ENCODE data around the gene GDPD5.

GDPD5 gene

GRCh38 chr11:75534259-75535069, 8.7 kb upstream of the GDPD5 start:
- DNase-seq = no peak

- DNase-seq = no peak
These were observed 8.1 kb upstream of the GDPD5 start for GRCh38 chr11:75533896-75534258.

GRCh38 chr11:75532200-75533048, 6.7 kb upstream of the GDPD5 start:
- DNase-seq = peak; percentile 47

GRCh38 chr11:75531325-75531724, 5.6 kb upstream of the GDPD5 start:
- no peak for DNase-seq

DNA sequence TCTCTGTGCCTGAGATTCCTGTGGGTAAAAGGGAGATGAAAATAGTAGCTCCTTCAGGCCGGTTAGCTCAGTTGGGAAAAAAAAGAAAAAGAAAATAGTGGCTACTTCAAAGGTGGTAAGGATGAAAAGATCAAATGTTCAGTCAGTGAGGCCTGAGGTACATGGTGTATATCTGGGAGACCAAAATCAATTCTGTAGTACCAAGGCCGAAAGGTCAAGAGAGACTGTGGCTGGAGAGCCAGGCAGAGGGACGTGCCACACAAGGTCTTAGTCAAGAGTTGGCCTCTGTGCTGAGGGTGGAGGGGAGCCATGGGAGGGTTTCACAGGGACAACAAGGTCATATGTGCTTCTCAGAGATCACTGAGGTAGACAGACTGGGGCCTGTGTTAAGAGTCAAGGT, 4.8 kb upstream of the GDPD5 start:
- no peak for DNase-seq

DNA sequence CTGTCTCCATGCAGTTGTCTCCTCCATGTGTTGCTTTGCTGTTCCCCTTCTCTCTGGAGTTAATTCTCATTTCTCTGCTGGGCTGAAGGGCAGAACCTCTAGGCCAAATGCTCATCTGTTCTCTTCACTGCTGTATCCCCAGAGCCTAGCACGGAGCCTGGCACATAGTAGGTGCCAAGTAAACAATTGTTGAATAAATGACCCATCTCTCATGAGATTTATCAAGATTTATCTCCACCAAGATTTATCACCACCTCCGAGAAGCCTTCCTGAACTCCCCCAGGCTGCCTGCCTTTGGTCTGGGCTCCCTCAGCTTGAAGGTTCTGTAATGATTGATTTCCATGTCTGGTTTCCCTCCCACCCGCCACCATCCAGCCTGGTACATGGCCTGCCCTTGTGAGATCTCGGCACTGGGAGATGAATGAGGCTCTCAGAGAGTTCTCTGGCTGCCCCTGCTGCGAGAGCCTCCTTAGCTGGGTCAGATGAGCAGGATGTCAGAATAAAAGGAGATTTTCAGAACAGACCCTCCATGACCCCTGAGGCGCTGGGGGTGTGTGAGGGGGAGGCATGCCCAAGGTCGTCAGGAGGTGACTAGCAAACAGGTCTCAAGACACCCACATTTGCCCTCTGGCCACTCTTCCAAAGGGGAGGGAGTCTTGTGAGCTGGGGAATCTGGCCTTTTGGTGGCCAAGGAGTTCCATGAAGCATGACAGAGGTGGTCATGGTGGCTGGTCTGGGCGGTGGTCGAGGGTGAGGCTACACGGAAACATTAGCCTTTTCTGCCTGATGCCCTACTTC, 2.4 kb upstream of the GDPD5 start:
- no peak for DNase-seq

DNA sequence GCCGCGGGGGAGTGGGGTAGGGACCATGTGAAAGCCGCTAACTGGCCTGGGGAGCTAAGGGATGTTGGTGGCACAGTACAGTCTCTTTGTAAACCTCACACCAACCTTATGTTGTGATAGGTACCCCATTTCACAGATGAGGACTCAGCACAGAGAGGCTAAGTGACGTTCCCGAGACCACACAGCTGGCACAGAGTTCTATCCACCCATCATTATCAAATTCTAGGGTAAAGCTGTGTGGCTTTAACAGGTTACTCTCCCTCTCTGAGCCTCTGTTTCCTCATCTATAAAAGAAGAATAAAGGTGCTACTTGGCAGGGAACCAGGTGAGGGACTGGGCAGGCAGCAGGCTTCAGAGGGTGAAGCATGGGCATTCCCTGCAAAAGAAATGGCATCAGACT, 1.4 kb upstream of the GDPD5 start:
- DNase-seq = no peak

DNA sequence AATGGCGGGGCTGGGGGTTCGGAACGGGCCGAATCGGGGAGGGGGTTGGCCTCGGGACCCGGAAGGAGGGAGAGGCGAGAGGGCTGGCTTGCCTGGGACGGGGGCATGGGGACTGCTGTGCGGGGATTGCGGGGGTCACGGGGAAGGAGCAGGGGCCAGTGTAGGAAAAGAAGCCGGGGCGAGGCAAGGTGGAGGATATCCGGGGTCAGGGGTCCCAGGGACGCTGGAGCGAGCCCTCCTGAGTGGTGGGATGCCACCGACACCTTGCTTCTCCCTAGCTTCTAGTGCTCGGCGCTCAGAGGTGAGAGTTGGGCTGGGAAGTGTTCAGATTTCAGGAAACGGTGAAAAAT, 426 bp upstream of the GDPD5 start:
- no peak for DNase-seq

GRCh38 chr11:75524665-75525432, 892 bp downstream of the GDPD5 start:
- no peak for DNase-seq

- DNase-seq = no peak
These were observed 1.7 kb downstream of the GDPD5 start for GRCh38 chr11:75523811-75524664.

DNA sequence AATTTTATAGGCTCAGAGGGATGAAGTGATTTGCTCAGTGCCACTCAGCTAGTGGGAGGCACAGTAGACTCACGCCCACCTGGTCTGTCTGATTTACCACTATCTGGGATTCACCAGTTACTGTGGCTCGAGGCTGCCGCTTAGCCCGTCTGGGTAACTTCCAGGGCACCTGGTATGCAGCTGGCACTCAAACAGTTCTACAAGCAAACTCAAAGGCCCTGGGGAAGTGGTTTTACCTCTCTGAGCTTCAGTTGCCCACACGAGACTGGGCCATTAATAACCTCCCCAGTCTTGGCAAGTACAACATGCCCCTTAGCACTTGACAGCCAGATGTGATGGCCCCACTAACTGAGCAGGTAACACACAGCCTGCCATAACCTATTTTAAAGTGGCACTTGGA, 2.6 kb downstream of the GDPD5 start:
- no peak for DNase-seq

DNA sequence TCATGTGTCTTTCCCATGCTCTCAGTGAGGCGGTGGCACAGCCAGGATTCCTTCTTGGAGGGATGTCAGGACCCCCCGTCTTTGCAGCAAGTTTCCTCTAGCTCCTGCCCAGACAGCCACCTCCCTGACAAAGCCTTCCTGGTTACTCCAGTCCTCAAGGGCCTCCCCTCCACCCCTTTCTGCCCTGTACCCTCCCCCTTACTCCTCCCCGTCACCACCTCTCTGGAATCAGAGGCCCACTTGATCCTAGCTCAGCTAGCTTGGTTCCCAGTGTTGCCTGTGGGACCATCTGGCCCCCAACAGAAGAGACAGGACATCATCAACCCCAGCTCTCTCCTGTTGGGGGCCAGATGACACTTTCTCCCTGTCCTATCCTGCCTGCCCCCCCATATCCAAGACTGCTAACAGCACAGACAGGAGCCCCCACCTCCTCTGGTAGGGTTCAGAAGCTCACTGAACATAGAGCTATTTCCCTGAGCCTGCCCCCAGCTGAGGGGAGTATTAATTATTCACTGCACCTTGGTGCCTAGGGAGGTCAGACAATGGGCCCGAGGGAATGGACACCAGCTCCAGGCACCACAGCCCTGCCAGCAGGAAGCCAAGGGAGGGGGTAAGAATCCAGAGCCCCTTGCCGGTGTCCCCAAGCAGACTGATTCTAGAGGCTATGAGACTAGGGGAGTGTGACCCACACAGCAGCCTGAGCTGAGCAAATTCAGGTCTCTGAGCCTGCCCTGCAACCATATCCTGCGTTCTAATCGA, 3.3 kb downstream of the GDPD5 start:
- DNase-seq = no peak

GRCh38 chr11:75520688-75521087, 5.1 kb downstream of the GDPD5 start:
- DNase-seq = no peak

- DNase-seq = no peak
These were observed 6.7 kb downstream of the GDPD5 start for GRCh38 chr11:75518771-75519653.

GRCh38 chr11:75518204-75518549, 7.6 kb downstream of the GDPD5 start:
- DNase-seq = no peak

DNA sequence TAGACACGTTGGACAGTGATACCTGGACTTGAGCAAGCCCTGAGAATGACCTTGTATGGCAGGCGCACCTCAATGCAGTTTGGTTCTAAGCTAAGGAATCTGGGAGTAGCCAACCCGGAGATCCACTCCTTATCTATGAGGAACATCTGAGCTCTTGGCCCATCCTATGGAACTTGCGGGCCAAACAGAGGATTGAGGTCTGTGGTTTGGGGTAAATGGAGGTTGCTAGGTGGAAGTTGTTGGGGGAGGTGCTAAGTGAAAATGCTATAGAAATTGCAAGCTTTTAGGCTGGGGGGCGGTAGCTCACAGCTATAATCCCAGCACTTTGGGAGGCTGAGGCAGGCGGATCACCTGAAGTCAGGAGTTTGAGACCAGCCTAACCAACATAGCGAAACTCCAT, 8.9 kb downstream of the GDPD5 start:
- DNase-seq = no peak

GRCh38 chr11:75516140-75516539, 9.6 kb downstream of the GDPD5 start:
- DNase-seq = no peak

DNA sequence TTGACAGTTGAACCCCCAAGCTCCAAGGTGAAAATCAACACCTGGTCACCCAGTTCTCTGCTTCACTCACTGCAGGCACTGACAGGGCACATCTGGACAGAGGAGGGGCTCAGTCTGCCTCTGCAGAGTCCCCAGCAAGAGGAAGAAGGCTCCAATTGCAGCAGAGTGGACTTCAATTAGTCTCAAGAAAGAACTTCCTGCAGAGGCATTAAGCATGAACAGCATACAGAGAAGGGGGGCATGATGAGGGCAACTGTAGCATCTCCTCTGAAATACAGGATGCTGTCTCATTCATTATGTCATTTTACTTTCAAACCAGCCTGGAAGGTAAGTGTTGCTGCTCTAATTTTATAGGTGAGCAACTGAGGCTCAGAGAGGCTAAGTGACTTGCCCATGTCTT, 11.1 kb downstream of the GDPD5 start:
- DNase-seq = no peak

DNA sequence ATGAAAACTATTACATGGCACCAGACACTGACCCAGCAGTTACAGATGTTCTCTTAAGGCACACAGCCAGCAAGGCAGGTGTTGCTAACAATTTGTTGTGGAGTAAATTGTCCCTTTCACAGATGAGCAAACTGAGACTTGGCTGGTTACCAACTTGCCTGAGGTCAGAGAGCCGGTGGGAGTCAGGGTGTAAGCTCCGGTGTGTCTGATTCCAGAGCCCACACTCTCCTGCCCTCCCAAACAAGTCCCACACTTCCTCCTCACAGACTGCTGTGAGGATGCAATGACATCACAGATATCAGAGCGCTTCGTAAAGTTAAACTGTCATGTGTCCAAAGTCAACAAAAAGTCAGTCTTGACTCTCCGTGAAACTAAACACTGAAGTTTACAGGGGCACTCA, 12.5 kb downstream of the GDPD5 start:
- no peak for DNase-seq

- DNase-seq = no peak
These were observed 15.1 kb downstream of the GDPD5 start for GRCh38 chr11:75510723-75511019.

All from NCI-H2107 (cell line).